HG03025 (cell line): ENCODE measurements around the gene FOXI1.

Experiments
- ATAC-seq: cut with Tn5 transposase; IDR thresholded peaks from one replicate; pipeline ENCODE4 v1.9.1; 2021; ENCODE audit warnings: mild to moderate bottlenecking, moderate library complexity; ENCODE audit not compliant: unreplicated experiment, low FRiP score

FOXI1 gene

GRCh38 chr5:170147051-170147752, 41.5 kb downstream of the FOXI1 start:
- no peak for ATAC-seq

GRCh38 chr5:170147753-170148264, 42.1 kb downstream of the FOXI1 start:
- ATAC-seq, result no peak

GRCh38 chr5:170148430-170149205, 42.9 kb downstream of the FOXI1 start:
- ATAC-seq, result no peak

GRCh38 chr5:170149206-170149515, 43.5 kb downstream of the FOXI1 start:
- ATAC-seq, result no peak

- no peak for ATAC-seq
These were observed 45.0 kb downstream of the FOXI1 start for GRCh38 chr5:170150713-170151096.

GRCh38 chr5:170151097-170151831, 45.6 kb downstream of the FOXI1 start:
- ATAC-seq, result no peak

- ATAC-seq, result no peak
These were observed 47.1 kb downstream of the FOXI1 start for GRCh38 chr5:170152767-170153166.

GRCh38 chr5:170154297-170154696, 48.6 kb downstream of the FOXI1 start:
- no peak for ATAC-seq

- no peak for ATAC-seq
These were observed 49.0 kb downstream of the FOXI1 start for GRCh38 chr5:170154744-170155143.

GRCh38 chr5:170155771-170156170, 50.1 kb downstream of the FOXI1 start:
- ATAC-seq, result no peak

GRCh38 chr5:170159101-170159698, 53.5 kb downstream of the FOXI1 start:
- no peak for ATAC-seq
